Activated CD8-positive, alpha-beta T cell treated with anti-CD3 and anti-CD28 coated beads for 36 hours (primary cell): Measurements from ENCODE around the gene BCL2L1. TPM values are rescaled to one million over a fixed set of nuclear protein-coding genes. Genes with fewer than 3 reads are reported as not detected.

Source experiments
- ATAC-seq: fragments of 200-7000 bp; cut with Tn5 transposase; one replicate; pipeline ENCODE4 v1.10.0; 2021; ENCODE audit warnings: mild to moderate bottlenecking, moderate library complexity
- CTCF ChIA-PET: fragments of 350-600 bp; sonication (Branson Sonifier 250); formaldehyde crosslinking; loops from one replicate; lab custom pipeline; 2021; ENCODE audit warnings: antibody characterized with exemption; lab: Charles Lee
- POLR2A ChIA-PET: fragments of 350-600 bp; sonication (Branson Sonifier 250); formaldehyde crosslinking; loops from one replicate; lab custom pipeline; 2021; ENCODE audit warnings: antibody characterized with exemption; lab: Charles Lee
- DNase-seq: peaks from one replicate; pipeline ENCODE4 v3.0.0-alpha.2; 2020
- H3K27ac Mint-ChIP-seq: one replicate; pipeline ENCODE4 v1.8.0; 2021; ENCODE audit warnings: mild to moderate bottlenecking, mixed read lengths
- H3K27me3 Mint-ChIP-seq: one replicate; pipeline ENCODE4 v1.8.0; 2021; ENCODE audit warnings: mixed read lengths
- H3K36me3 Mint-ChIP-seq: one replicate; pipeline ENCODE4 v1.8.0; 2021; ENCODE audit warnings: low read depth, mixed read lengths
- H3K4me1 Mint-ChIP-seq: one replicate; pipeline ENCODE4 v1.8.0; 2021; ENCODE audit warnings: low read depth, mixed read lengths
- H3K4me3 Mint-ChIP-seq: one replicate; pipeline ENCODE4 v1.8.0; 2021; ENCODE audit warnings: mild to moderate bottlenecking, moderate library complexity, mixed read lengths
- H3K9me3 Mint-ChIP-seq: one replicate; pipeline ENCODE4 v1.8.0; 2021; ENCODE audit warnings: mixed read lengths
- CTCF ChIP-seq: fragments of 200-600 bp; IDR thresholded peaks from one replicate; pipeline ENCODE4 v1.8.0; 2022; ENCODE audit warnings: antibody characterized with exemption, mild to moderate bottlenecking
- intact Hi-C: fragments of 100-400 bp; cut with micrococcal nuclease; formaldehyde crosslinking; loops from one replicate; pipeline ENCODE4 v1.10.0; 2022
- total RNA-seq, 2 experiments: library from RNA; stranded (reverse); gene quantifications; one replicate each; pipeline ENCODE4 v1.2.3, GENCODE V29; 2021

Gene BCL2L1
- total RNA-seq, 2 experiments from 2014 or later, result 182 TPM

GRCh38 chr20:31713312-31714273 lies 9.1 kb downstream of the BCL2L1 start:
- DNase-seq (no peak), ATAC-seq (no peak)
- intact Hi-C loops, result no loop called here
- H3K36me3 Mint-ChIP-seq, result peaks cover 90% of the 10 kb centered on the region
- ChIA-PET CTCF (interaction anchor here (0.9 to 5.6 kb wide), 7 partner anchors 10 to 154 kb away, joined by 3 to 27 read pairs (median 5); partner anchors contain the start of gene BCL2L1), POLR2A (interaction anchor here (0.6 to 4.5 kb wide), 4 partner anchors 9 to 51 kb away, joined by 3 to 27 read pairs (median 4); partner anchors contain the start of gene BCL2L1)
- peaks cover 81% of the 10 kb centered on the region for H3K4me1 Mint-ChIP-seq
- no peaks in the 10 kb centered on the region for H3K27me3 Mint-ChIP-seq
- TF ChIP-seq CTCF, result no peak
- H3K9me3 Mint-ChIP-seq, result no peaks in the 10 kb centered on the region
- H3K4me3 Mint-ChIP-seq, result peak overlapping the region; percentile 97
- peak overlapping the region; percentile 97 for H3K27ac Mint-ChIP-seq

GRCh38 chr20:31712564-31713311 lies 9.9 kb downstream of the BCL2L1 start:
- Mint-ChIP-seq H3K9me3 (no peaks in the 10 kb centered on the region), H3K36me3 (peaks cover 90% of the 10 kb centered on the region), H3K4me1 (peaks cover 89% of the 10 kb centered on the region), H3K27me3 (no peaks in the 10 kb centered on the region), H3K27ac (peak overlapping the region; percentile 97), H3K4me3 (peak overlapping the region; percentile 97)
- ATAC-seq, result no peak
- DNase-seq, result no peak
- CTCF ChIA-PET, result interaction anchor here (0.6 to 5.6 kb wide), 5 partner anchors 11 to 100 kb away, joined by 3 to 27 read pairs (median 6); partner anchors contain the start of gene BCL2L1
- intact Hi-C loops, result no loop called here
- POLR2A ChIA-PET, result interaction anchor here (0.6 to 4.5 kb wide), 4 partner anchors 9 to 51 kb away, joined by 3 to 27 read pairs (median 3); partner anchors contain the start of gene BCL2L1
- TF ChIP-seq CTCF, result no peak

- Mint-ChIP-seq H3K27me3 (no peaks in the 10 kb centered on the region), H3K4me3 (peak overlapping the region; percentile 42), H3K4me1 (peaks cover 89% of the 10 kb centered on the region), H3K27ac (peak overlapping the region; percentile 97), H3K36me3 (peaks cover 90% of the 10 kb centered on the region), H3K9me3 (no peaks in the 10 kb centered on the region)
- DNase-seq (no peak), ATAC-seq (no peak)
- no peak for TF ChIP-seq CTCF
- POLR2A ChIA-PET, result interaction anchor here (0.7 to 4.5 kb wide), 4 partner anchors 10 to 51 kb away, joined by 3 to 27 read pairs (median 4); partner anchors contain the start of gene BCL2L1
- intact Hi-C loops, result no loop called here
- CTCF ChIA-PET, result interaction anchor here (0.6 to 5.6 kb wide), 4 partner anchors 12 to 78 kb away, joined by 3 to 27 read pairs (median 6); partner anchors contain the start of gene BCL2L1
Measured at GRCh38 chr20:31712112-31712553, 10.5 kb downstream of the BCL2L1 start.

- Mint-ChIP-seq H3K4me3 (peak overlapping the region; percentile 42), H3K9me3 (no peaks in the 10 kb centered on the region), H3K36me3 (peaks cover 90% of the 10 kb centered on the region), H3K4me1 (peaks cover 89% of the 10 kb centered on the region), H3K27me3 (no peaks in the 10 kb centered on the region), H3K27ac (peak overlapping the region; percentile 83)
- ATAC-seq, result no peak
- intact Hi-C loops, result no loop called here
- CTCF ChIA-PET, result interaction anchor here (0.6 to 5.6 kb wide), 4 partner anchors 12 to 49 kb away, joined by 3 to 27 read pairs (median 4); partner anchors contain the start of gene BCL2L1
- POLR2A ChIA-PET, result interaction anchor here (1.4 to 4.5 kb wide), 3 partner anchors 11 to 17 kb away, joined by 3 to 27 read pairs (median 5); partner anchors contain the start of gene BCL2L1
- no peak for DNase-seq
- TF ChIP-seq CTCF, result no peak
Measured at GRCh38 chr20:31711179-31712111, 11.2 kb downstream of the BCL2L1 start.
